AG04450 (cell line): Measurements from ENCODE around the gene EFCAB7. TPM values are rescaled to one million over a fixed set of nuclear protein-coding genes. Genes with fewer than 3 reads are reported as not detected.

Experiments
- CTCF ChIA-PET: fragments of 300-600, 350-600 bp; formaldehyde crosslinking; extraction: SDS; loops from one replicate; lab custom pipeline; 2022; ENCODE audit warnings: antibody characterized with exemption, inconsistent platforms; lab: Charles Lee
- POLR2A ChIA-PET: fragments of 350-600 bp; formaldehyde crosslinking; extraction: SDS; loops from one replicate; lab custom pipeline; 2021; ENCODE audit warnings: antibody characterized with exemption, inconsistent platforms; lab: Yijun Ruan, JAX
- DNase-seq: peaks from one replicate; pipeline ENCODE4 v3.0.0-alpha.2; 2011; ENCODE audit warnings: low read depth, low spot score
- H3K27ac ChIP-seq: one replicate; pipeline ENCODE4 v1.5.1; 2012; ENCODE audit warnings: low read depth, low read length, control low read depth
- H3K27me3 ChIP-seq: one replicate; pipeline ENCODE4 v1.6.0; 2012; ENCODE audit warnings: low read length; ENCODE audit not compliant: control insufficient read depth, insufficient read depth
- H3K4me3 ChIP-seq: 2 replicates; pipeline ENCODE4 v1.5.1; 2011; ENCODE audit warnings: mild to moderate bottlenecking, low read depth, low read length, control low read depth
- H3K9me3 ChIP-seq: 2 replicates; pipeline ENCODE4 v1.5.1; 2012; ENCODE audit warnings: low read length; ENCODE audit not compliant: control insufficient read depth, insufficient read depth
- CTCF ChIP-seq: IDR thresholded peaks from 2 replicates; pipeline ENCODE4 v1.5.1; 2011; ENCODE audit warnings: low read depth, low read length, control low read depth, inconsistent platforms
- polyA plus RNA-seq: library from polyadenylated mRNA; depleted of rRNA; stranded (reverse); fragments of >200 nt; gene quantifications from 2 replicates; pipeline ENCODE4 v1.2.3, GENCODE V29; 2011

EFCAB7 gene
- polyA plus RNA-seq, 1 experiment: 6.0 TPM

- Histone ChIP-seq H3K4me3 (no peak overlapping the region), H3K27ac (no peak overlapping the region), H3K27me3 (no peaks in the 10 kb centered on the region), H3K9me3 (no peaks in the 10 kb centered on the region)
- no peak for TF ChIP-seq CTCF
- no peak for DNase-seq
- CTCF ChIA-PET: no interaction called here
- POLR2A ChIA-PET: no interaction called here
Observed at GRCh38 chr1:63509718-63510117, 13.6 kb upstream of the EFCAB7 start.

GRCh38 chr1:63512584-63512983 is 10.7 kb upstream of the EFCAB7 start:
- CTCF ChIA-PET: interaction anchor here (1.8 kb wide), 1 partner anchor 671 kb away, joined by 4 read pairs; no protein-coding TSS in a partner anchor

GRCh38 chr1:63516629-63517028 is 6.7 kb upstream of the EFCAB7 start:
- no peak for TF ChIP-seq CTCF
- H3K27me3 ChIP-seq: no peaks in the 10 kb centered on the region
- ChIA-PET CTCF (no interaction called here), POLR2A (no interaction called here)
- H3K9me3 ChIP-seq: no peaks in the 10 kb centered on the region
- H3K4me3 ChIP-seq: no peak overlapping the region
- DNase-seq: no peak
- H3K27ac ChIP-seq: no peak overlapping the region

More at GRCh38 chr1:63512584-63512983, 10.7 kb upstream of the EFCAB7 start:
- POLR2A ChIA-PET: no interaction called here
- Histone ChIP-seq H3K9me3 (no peaks in the 10 kb centered on the region), H3K27me3 (no peaks in the 10 kb centered on the region), H3K4me3 (no peak overlapping the region), H3K27ac (no peak overlapping the region)
- no peak for DNase-seq
- TF ChIP-seq CTCF: no peak

GRCh38 chr1:63523738-63524137 is 413 bp downstream of the EFCAB7 start:
- H3K9me3 ChIP-seq: no peaks in the 10 kb centered on the region
- peak overlapping the region; percentile 99 for H3K27ac ChIP-seq
- ChIA-PET CTCF (interaction anchor here (1.7 to 3.7 kb wide), 2 partner anchors 15 to 197 kb away, joined by 4 to 19 read pairs; no protein-coding TSS in a partner anchor), POLR2A (interaction anchor here (0.9 kb wide), 1 partner anchor 36 kb away, joined by 3 read pairs; no protein-coding TSS in a partner anchor)
- H3K27me3 ChIP-seq: no peaks in the 10 kb centered on the region
- no peak for DNase-seq
- no peak for TF ChIP-seq CTCF
- peak overlapping the region; percentile 71 for H3K4me3 ChIP-seq

GRCh38 chr1:63524201-63524600 is 876 bp downstream of the EFCAB7 start:
- CTCF ChIA-PET: interaction anchor here (0.9 to 3.7 kb wide), 4 partner anchors 14 to 683 kb away, joined by 3 to 19 read pairs (median 4); no protein-coding TSS in a partner anchor
- no peak for TF ChIP-seq CTCF
- Histone ChIP-seq H3K27me3 (no peaks in the 10 kb centered on the region), H3K4me3 (peak overlapping the region; percentile 71), H3K27ac (no peak overlapping the region), H3K9me3 (no peaks in the 10 kb centered on the region)
- POLR2A ChIA-PET: no interaction called here
- DNase-seq: no peak
